Uterus (tissue), 2 donors: ENCODE data around the gene ZNF485.

Source experiments
- POLR2A ChIP-seq, 2 donors: fragments of 450-650 bp; IDR thresholded peaks; one replicate each; pipeline ENCODE4 v1.6.1; 2016; ENCODE audit warnings: antibody characterized with exemption in 2 of 2, mild to moderate bottlenecking in 1 of 2, moderate library complexity in 1 of 2
- TF ChIP-seq, protein P1 (sequence below), 4 experiments: fragments of 200-600 bp in 2 of 4; fragments of 450-650 bp in 2 of 4; sonication (generic) in 2 of 4; IDR thresholded peaks; one replicate each; pipeline ENCODE4 v1.5.1; 2016 to 2019; ENCODE audit warnings: antibody characterized with exemption in 4 of 4, mild to moderate bottlenecking in 2 of 4, moderate library complexity in 1 of 4

DNA sequence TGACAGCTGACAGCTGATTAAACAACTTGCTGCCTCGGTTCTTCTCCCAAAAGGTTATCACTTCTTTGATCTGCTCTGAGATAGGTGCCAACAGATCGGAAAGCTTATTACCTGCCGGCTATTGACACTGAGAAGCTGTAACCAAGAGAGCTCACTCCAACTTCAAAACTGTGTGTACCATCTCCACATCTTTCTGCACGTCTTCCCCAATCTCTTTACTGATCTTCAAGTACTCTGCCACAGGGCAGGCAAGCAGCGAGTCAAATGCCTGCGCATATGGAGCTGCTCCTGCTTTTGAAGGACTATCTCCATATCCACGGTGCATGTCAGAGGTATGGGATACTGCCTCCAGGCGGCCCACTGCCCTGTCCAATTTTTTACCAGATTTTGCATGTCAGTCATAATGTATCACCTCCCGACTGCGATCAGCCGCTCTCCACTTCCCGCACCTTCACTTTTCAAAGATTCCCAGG lies 352 bp upstream of the ZNF485 start:
- TF ChIP-seq POLR2A (IDR thresholded peaks at IDR 0.05) = no peak
- TF ChIP-seq, protein P1, sequence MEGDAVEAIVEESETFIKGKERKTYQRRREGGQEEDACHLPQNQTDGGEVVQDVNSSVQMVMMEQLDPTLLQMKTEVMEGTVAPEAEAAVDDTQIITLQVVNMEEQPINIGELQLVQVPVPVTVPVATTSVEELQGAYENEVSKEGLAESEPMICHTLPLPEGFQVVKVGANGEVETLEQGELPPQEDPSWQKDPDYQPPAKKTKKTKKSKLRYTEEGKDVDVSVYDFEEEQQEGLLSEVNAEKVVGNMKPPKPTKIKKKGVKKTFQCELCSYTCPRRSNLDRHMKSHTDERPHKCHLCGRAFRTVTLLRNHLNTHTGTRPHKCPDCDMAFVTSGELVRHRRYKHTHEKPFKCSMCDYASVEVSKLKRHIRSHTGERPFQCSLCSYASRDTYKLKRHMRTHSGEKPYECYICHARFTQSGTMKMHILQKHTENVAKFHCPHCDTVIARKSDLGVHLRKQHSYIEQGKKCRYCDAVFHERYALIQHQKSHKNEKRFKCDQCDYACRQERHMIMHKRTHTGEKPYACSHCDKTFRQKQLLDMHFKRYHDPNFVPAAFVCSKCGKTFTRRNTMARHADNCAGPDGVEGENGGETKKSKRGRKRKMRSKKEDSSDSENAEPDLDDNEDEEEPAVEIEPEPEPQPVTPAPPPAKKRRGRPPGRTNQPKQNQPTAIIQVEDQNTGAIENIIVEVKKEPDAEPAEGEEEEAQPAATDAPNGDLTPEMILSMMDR (IDR thresholded peaks at IDR 0.05) = peak in 1 of 4 experiments; percentile 4
